Right atrium auricular region (tissue), 2 donors: Measurements from ENCODE around the gene SMYD3. TPM values are rescaled to one million over a fixed set of nuclear protein-coding genes. Genes with fewer than 3 reads are reported as not detected.

Source experiments
- DNase-seq: peaks from one replicate; pipeline ENCODE4 v3.0.0-alpha.2; 2019; ENCODE audit warnings: low spot score
- H3K27ac ChIP-seq, 2 donors: fragments of 200-600 bp; sonication (generic); 1 replicate in 1 of 2; 2 replicates in 1 of 2; pipeline ENCODE4 v1.5.1; 2016 to 2019
- H3K27me3 ChIP-seq, 2 donors: fragments of 200-600 bp; sonication (generic); one replicate each; pipeline versions ENCODE4 v1.5.1 to v1.6.0; 2017 to 2019
- H3K36me3 ChIP-seq: fragments of 200-600 bp; sonication (generic); one replicate; pipeline ENCODE4 v1.5.1; 2016
- H3K4me1 ChIP-seq, 2 donors: fragments of 200-600 bp; sonication (generic); one replicate each; pipeline versions ENCODE4 v1.5.1 to v1.6.0; 2017 to 2019
- H3K4me3 ChIP-seq, 2 donors: fragments of 200-600 bp; sonication (generic); 1 replicate in 1 of 2; 2 replicates in 1 of 2; pipeline ENCODE4 v1.5.1; 2017 to 2019; ENCODE audit warnings: mild to moderate bottlenecking in 1 of 2, moderate library complexity in 1 of 2
- H3K9me3 ChIP-seq, 2 donors: fragments of 200-600 bp; sonication (generic); one replicate each; pipeline ENCODE4 v1.5.1; 2019
- CTCF ChIP-seq, 2 donors: fragments of 200-600 bp; sonication (generic); IDR thresholded peaks; one replicate each; pipeline ENCODE4 v1.5.1; 2019; ENCODE audit warnings: antibody characterized with exemption in 2 of 2
- total RNA-seq, 2 donors: library from RNA; depleted of rRNA; stranded (reverse); fragments of >200 nt; gene quantifications; one replicate each; pipeline ENCODE4 v1.1.0, GENCODE V29; 2016

Gene SMYD3
- total RNA-seq, 2 donors from 2014 or later = 7.9 to 8.5 TPM

GRCh38 chr1:246515390-246516005 is 8.4 kb upstream of the SMYD3 start:
- Histone ChIP-seq H3K27ac (no peak overlapping the region), H3K36me3 (no peaks in the 10 kb centered on the region), H3K27me3 (no peaks in the 10 kb centered on the region), H3K4me3 (no peak overlapping the region), H3K4me1 (no peaks in the 10 kb centered on the region), H3K9me3 (peaks cover 0 to 29% of the 10 kb centered on the region in 2 donors)
- no peak for TF ChIP-seq CTCF (IDR thresholded peaks at IDR 0.05)
- DNase-seq = no peak

- Histone ChIP-seq H3K36me3 (no peaks in the 10 kb centered on the region), H3K27me3 (no peaks in the 10 kb centered on the region), H3K4me3 (no peak overlapping the region), H3K4me1 (no peaks in the 10 kb centered on the region), H3K27ac (no peak overlapping the region), H3K9me3 (peaks cover 0 to 29% of the 10 kb centered on the region in 2 donors)
- DNase-seq = no peak
- TF ChIP-seq CTCF (IDR thresholded peaks at IDR 0.05) = no peak
These were observed 6.7 kb upstream of the SMYD3 start for GRCh38 chr1:246513619-246514343.

- TF ChIP-seq CTCF (IDR thresholded peaks at IDR 0.05) = no peak
- H3K4me3 ChIP-seq = no peak overlapping the region
- H3K4me1 ChIP-seq = no peaks in the 10 kb centered on the region
- H3K27me3 ChIP-seq = no peaks in the 10 kb centered on the region
- H3K36me3 ChIP-seq = no peaks in the 10 kb centered on the region
- DNase-seq = no peak
- H3K9me3 ChIP-seq = peaks cover 0 to 29% of the 10 kb centered on the region in 2 donors
- no peak overlapping the region for H3K27ac ChIP-seq
These were observed 6.0 kb upstream of the SMYD3 start for GRCh38 chr1:246513041-246513440.

GRCh38 chr1:246512635-246513034 is 5.6 kb upstream of the SMYD3 start:
- peaks cover 0 to 2% of the 10 kb centered on the region in 2 donors for H3K4me1 ChIP-seq
- no peak for DNase-seq
- H3K27ac ChIP-seq = no peak overlapping the region
- TF ChIP-seq CTCF (IDR thresholded peaks at IDR 0.05) = no peak
- H3K27me3 ChIP-seq = no peaks in the 10 kb centered on the region
- H3K9me3 ChIP-seq = peaks cover 0 to 29% of the 10 kb centered on the region in 2 donors
- H3K4me3 ChIP-seq = no peak overlapping the region
- H3K36me3 ChIP-seq = no peaks in the 10 kb centered on the region

- no peak overlapping the region for H3K4me3 ChIP-seq
- no peak for DNase-seq
- peaks cover 0 to 5% of the 10 kb centered on the region in 2 donors for H3K4me1 ChIP-seq
- peaks cover 0 to 29% of the 10 kb centered on the region in 2 donors for H3K9me3 ChIP-seq
- H3K27ac ChIP-seq = no peak overlapping the region
- no peak for TF ChIP-seq CTCF (IDR thresholded peaks at IDR 0.05)
- no peaks in the 10 kb centered on the region for H3K27me3 ChIP-seq
- no peaks in the 10 kb centered on the region for H3K36me3 ChIP-seq
These were observed 5.2 kb upstream of the SMYD3 start for GRCh38 chr1:246512230-246512629.
